GM20000 (cell line): ENCODE results near the gene KLHL40.

ENCODE experiments used
- DNase-seq: peaks from one replicate; pipeline ENCODE4 v3.0.0; 2012; ENCODE audit warnings: low spot score
- TF ChIP-seq, protein P1 (sequence below): IDR thresholded peaks from 2 replicates; pipeline ENCODE4 v1.5.1; 2012; ENCODE audit warnings: mild to moderate bottlenecking, control low read depth; ENCODE audit errors: extremely low read depth, missing control alignments

The KLHL40 gene

DNA sequence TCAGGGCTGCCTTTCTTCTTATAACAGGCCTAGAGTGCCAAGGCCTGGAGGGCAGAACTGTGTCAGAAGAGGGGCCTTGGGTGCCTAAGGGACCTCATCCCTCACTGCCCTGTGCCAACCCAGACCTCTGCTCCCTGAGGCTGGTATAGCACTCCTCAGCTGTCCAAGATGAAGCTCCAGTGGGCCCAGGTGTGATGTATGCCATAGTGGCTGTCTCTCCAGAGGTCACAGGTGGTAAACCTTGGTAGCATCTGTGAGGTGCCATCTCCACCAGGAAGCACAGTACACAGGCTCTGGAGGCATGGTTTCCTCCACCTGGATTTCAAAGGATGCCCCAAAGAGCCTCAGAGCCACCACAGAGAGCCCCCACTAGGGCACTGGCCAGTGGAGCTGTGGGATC, 12.3 kb upstream of the KLHL40 start:
- DNase-seq = no peak
- TF ChIP-seq, protein P1, sequence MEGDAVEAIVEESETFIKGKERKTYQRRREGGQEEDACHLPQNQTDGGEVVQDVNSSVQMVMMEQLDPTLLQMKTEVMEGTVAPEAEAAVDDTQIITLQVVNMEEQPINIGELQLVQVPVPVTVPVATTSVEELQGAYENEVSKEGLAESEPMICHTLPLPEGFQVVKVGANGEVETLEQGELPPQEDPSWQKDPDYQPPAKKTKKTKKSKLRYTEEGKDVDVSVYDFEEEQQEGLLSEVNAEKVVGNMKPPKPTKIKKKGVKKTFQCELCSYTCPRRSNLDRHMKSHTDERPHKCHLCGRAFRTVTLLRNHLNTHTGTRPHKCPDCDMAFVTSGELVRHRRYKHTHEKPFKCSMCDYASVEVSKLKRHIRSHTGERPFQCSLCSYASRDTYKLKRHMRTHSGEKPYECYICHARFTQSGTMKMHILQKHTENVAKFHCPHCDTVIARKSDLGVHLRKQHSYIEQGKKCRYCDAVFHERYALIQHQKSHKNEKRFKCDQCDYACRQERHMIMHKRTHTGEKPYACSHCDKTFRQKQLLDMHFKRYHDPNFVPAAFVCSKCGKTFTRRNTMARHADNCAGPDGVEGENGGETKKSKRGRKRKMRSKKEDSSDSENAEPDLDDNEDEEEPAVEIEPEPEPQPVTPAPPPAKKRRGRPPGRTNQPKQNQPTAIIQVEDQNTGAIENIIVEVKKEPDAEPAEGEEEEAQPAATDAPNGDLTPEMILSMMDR = no peak

DNA sequence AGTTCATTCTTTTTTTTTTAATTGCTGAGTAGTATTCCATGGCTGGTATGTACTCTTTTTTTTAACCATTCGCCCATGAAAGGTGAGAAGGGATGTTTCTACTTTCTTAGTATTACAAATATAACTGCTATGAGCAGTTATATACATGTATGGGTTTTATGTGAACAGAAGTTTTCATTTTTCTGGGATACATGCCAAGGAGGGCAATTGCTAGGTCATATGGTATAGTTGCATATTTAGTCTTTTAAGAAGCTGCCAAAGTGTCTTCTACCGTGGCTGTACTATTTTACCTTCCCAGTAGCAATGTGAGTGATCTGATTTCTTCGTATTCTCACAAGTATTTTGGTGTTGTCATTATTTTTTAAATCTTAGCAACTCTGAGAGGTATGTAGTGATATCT, 11.2 kb upstream of the KLHL40 start:
- no peak for DNase-seq
- TF ChIP-seq, protein P1 = no peak

DNA sequence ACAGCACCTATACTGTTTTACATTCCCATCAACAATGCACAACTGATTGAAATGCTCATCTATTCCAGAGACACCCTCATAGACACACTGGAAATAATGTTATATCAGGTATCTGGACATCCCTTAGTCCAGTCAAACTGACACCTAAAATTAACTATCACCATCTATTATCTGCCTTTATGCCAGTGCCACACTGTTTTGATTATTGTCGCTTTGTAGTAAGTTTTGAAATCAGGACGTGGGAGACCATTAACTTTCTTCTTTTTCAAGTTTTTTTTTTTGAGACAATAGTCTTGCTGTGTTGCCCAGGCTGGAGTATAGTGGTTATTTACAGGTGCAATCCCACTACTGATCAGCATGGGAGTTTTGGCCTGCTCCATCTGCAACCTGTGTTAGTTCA, 9.4 kb upstream of the KLHL40 start:
- no peak for DNase-seq
- TF ChIP-seq, protein P1 = no peak

DNA sequence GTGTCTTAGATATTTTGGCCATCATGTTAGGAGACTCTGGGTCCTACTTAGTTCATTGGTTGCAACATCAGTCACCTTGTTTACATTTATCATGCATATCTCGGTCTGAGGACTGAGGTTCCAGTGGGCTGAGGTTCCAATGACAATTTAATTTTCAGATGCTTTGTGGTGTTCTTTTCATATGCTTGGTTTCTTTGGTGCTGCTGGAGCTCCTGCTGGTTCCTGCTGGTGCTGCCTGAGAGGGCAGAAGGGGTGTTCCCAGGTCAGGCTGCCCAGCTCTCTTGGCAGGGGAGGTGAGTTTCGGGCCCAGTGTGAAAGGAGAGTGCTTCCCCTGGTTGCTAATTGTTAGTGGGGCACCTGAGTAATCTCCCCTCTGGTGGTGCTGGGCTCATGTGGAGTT, 6.9 kb upstream of the KLHL40 start:
- TF ChIP-seq, protein P1 = no peak
- no peak for DNase-seq

DNA sequence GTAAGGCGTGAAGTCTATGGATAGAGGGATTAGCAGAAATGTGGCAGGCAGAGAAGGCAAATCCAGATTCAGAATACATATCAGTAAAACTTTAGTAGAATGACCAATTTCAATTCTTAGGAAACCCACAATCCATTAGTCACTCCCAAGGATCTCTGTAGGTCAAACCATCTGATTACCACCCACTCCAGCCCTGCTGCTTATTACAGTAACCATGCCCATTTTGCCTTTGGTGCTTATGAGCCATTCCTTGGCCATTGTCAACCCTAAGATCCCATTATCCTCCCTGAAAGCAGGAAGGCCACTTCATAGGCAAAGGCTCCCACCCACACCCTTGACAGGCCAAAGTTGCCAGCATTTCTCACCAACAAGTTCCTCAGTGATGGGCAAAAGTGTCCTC, 5.1 kb upstream of the KLHL40 start:
- TF ChIP-seq, protein P1 = no peak
- DNase-seq = no peak

DNA sequence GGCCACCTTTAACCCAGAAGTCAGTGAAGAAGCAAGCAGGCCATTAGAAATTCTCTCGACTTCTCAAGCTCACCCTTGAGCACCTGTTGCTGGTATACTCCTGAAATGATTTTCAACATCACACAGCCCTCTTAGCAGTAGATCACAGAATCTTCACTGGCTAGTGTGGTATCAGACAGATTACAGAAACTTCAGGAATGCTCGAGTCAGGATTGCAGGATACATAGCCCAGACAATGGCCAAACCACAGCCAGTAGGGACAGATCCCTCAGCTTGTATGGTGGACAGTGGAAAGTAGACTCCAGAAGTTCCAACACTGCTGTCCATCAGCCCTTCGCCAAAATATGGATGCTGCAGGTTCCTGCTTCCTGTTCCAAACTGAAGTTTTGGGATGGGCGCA, 4.5 kb upstream of the KLHL40 start:
- no peak for DNase-seq
- TF ChIP-seq, protein P1 = no peak

DNA sequence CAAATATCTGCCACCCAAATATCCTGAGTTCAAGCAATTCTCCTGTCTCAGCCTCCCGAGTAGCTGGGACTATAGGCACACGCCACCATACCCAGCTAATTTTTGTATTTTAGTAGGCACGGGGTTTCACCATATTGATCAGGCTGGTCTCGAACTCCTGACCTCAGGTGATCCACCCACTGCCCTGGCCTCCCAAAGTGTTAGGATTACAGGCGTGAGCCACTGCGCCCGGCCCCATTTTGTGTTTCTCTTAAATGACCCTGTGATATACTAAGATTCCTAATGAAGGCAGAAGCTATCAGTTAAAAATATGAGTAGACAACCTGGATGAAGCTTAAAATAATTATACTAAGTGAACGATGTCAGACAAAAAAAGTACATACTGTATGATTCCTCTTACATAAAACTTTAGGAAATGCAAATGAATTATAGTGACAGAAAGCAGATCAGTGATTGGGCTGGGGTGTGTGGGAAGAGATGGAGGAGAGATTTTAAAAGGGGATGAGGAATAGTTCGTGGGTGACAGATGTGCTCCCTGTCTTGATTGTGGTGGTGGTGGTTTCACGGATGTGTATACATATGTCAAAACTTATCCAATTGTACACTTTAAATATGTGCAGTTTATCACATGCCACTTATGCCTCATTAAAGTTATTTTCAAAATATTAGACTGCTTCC, 3.8 kb upstream of the KLHL40 start:
- TF ChIP-seq, protein P1 = no peak
- no peak for DNase-seq
